Mesangial cell (primary cell): ENCODE results near the gene PEAK1. TPM values are rescaled to one million over a fixed set of nuclear protein-coding genes. Genes with fewer than 3 reads are reported as not detected.

Source experiments
- total RNA-seq: library from RNA; depleted of rRNA; stranded (reverse); fragments of >200 nt; gene quantifications from 2 replicates; pipeline ENCODE4 v1.2.3, GENCODE V29; 2015

Gene PEAK1, protein sequence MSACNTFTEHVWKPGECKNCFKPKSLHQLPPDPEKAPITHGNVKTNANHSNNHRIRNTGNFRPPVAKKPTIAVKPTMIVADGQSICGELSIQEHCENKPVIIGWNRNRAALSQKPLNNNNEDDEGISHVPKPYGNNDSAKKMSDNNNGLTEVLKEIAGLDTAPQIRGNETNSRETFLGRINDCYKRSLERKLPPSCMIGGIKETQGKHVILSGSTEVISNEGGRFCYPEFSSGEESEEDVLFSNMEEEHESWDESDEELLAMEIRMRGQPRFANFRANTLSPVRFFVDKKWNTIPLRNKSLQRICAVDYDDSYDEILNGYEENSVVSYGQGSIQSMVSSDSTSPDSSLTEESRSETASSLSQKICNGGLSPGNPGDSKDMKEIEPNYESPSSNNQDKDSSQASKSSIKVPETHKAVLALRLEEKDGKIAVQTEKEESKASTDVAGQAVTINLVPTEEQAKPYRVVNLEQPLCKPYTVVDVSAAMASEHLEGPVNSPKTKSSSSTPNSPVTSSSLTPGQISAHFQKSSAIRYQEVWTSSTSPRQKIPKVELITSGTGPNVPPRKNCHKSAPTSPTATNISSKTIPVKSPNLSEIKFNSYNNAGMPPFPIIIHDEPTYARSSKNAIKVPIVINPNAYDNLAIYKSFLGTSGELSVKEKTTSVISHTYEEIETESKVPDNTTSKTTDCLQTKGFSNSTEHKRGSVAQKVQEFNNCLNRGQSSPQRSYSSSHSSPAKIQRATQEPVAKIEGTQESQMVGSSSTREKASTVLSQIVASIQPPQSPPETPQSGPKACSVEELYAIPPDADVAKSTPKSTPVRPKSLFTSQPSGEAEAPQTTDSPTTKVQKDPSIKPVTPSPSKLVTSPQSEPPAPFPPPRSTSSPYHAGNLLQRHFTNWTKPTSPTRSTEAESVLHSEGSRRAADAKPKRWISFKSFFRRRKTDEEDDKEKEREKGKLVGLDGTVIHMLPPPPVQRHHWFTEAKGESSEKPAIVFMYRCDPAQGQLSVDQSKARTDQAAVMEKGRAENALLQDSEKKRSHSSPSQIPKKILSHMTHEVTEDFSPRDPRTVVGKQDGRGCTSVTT (N-terminal part only)
- total RNA-seq, result 15.6 and 18.5 TPM in 2 replicates

GRCh38 chr15:77419836-77420609 lies at the start of gene PEAK1:
TSS of gene PEAK1 (minus strand) at chr15:77420104. CDS start at chr15:77181926, 238,178 bp downstream.

GRCh38 chr15:77420610-77421369 lies 886 bp upstream of the PEAK1 start, which contains the start of gene HMG20A:
TSS of gene HMG20A (plus strand) at chr15:77420888. CDS start at chr15:77458408, 37,520 bp downstream.

DNA sequence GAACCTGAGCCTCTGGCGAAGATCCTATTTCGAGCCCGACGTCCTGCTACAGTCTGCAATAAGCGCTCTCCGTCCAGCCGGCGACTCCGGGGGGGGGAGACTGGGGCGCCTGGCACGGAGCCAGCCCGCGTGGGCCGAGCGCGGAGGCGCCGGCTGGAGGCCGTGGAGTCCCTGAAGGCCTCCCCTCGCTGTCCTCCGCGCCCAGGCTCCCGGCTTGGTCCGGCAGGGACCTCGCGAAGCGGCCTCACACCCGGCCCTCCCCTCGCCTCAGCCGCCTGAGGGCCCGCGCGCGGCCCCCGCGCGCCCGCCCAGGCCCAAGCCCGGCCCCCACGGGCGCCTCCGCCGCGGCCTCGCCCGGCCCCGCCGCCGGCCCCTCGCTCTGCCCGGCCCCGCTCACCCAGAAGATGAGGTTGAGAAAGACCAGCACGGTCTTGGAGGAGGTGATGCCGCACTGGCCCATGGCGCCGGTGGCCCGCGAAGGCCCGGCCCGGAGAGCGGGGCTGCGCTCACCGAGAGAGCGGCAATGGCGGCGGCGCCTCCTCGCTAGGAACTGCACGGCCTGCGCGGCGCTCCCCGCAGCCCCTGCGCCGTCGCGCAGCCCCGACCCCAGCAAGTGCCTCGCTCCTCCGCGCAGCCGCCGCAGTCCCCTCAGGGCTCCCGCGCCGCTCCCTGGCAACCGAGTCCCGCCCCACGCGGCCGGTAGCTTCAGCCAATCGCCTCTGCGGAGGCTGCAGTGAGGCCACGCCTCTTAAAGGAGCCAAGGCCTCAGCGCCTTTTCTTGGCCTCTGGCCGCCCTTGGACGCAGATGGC lies 349.2 kb downstream of the PEAK1 start, which contains the start of gene TSPAN3:
TSPAN3 (minus strand) TSS at position 615 of the 810 bp plus-strand sequence; CDS start at position 460, 155 bp downstream.

Other genes with a start within 250 kb of the PEAK1 start
- gene HMG20A, start 784 bp upstream of the PEAK1 start, total RNA-seq, result 17.3 and 29.9 TPM in 2 replicates
- 0.16 and 0.76 TPM in 2 replicates for gene LINGO1, start 212.8 kb upstream of the PEAK1 start, total RNA-seq